Endothelial cell of umbilical vein (primary cell): Measurements from ENCODE around the gene RBM33. TPM values are rescaled to one million over a fixed set of nuclear protein-coding genes. Genes with fewer than 3 reads are reported as not detected.

Experiments used
- BruUV-seq: library from RNA; stranded (reverse); fragments of 400-500 nt; replicated peaks from 2 replicates; lab custom pipeline; 2021; lab: Mats Ljungman, UMichigan
- CTCF ChIA-PET: fragments of 300-600, 350-600 bp; sonication (Branson Sonifier 250); formaldehyde crosslinking; loops from one replicate; lab custom pipeline; 2021; ENCODE audit warnings: antibody characterized with exemption, inconsistent platforms; lab: Charles Lee
- POLR2A ChIA-PET: fragments of 300-600, 350-600 bp; sonication (Branson Sonifier 250); formaldehyde crosslinking; loops from one replicate; lab custom pipeline; 2021; ENCODE audit warnings: antibody characterized with exemption, inconsistent platforms; lab: Charles Lee
- DNase-seq: peaks from one replicate; pipeline ENCODE4 v3.0.0-alpha.2; 2011; ENCODE audit warnings: low read depth, low spot score
- FAIRE-seq: peaks from 2 replicates; lab custom pipeline; 2011; peaks lifted over from hg19 to GRCh38; lab: Jason Lieb, UNC
- H2AFZ ChIP-seq: 2 replicates; pipeline ENCODE4 v1.6.0; 2012; ENCODE audit warnings: low read depth, low read length, control low read depth, inconsistent platforms
- H3K27ac ChIP-seq: 2 replicates; pipeline ENCODE4 v1.5.1; 2011; ENCODE audit warnings: low read depth, mild to moderate bottlenecking, control low read depth, low read length, moderate library complexity; ENCODE audit not compliant: insufficient read depth
- H3K27me3 ChIP-seq, 2 experiments: 2 replicates each; pipeline versions ENCODE4 v1.6.0 to v1.6.1; 2011; ENCODE audit warnings: low read length in 2 of 2, mixed read lengths in 1 of 2; ENCODE audit not compliant: control insufficient read depth in 2 of 2, insufficient read depth in 2 of 2
- H3K36me3 ChIP-seq, 2 experiments: 2 replicates in 1 of 2; 3 replicates in 1 of 2; pipeline ENCODE4 v1.5.1; 2011; ENCODE audit warnings: low read length in 2 of 2, mild to moderate bottlenecking in 1 of 2, moderate library complexity in 1 of 2; ENCODE audit not compliant: control insufficient read depth in 2 of 2, insufficient read depth in 2 of 2; ENCODE audit errors: extremely low read depth in 1 of 2
- H3K4me1 ChIP-seq: 3 replicates; pipeline ENCODE4 v1.5.1; 2011; ENCODE audit warnings: mild to moderate bottlenecking, low read length; ENCODE audit not compliant: control insufficient read depth, insufficient read depth; ENCODE audit errors: extremely low read depth
- H3K4me2 ChIP-seq: 2 replicates; pipeline ENCODE4 v1.6.1; 2011; ENCODE audit warnings: low read length, control low read depth, mixed read lengths; ENCODE audit not compliant: insufficient read depth
- H3K4me3 ChIP-seq, 3 experiments: fragments of 200-600 bp in 1 of 3; sonication (generic), shearing (Covaris generic) in 1 of 3; replicated peaks in 1 of 3; 2 replicates each; pipeline ENCODE4 v1.5.1; 2011 to 2016; ENCODE audit warnings: control low read depth in 3 of 3, low read length in 3 of 3, mild to moderate bottlenecking in 2 of 3, inconsistent platforms in 1 of 3, low read depth in 1 of 3, moderate library complexity in 1 of 3; ENCODE audit not compliant: insufficient read depth in 1 of 3
- H3K79me2 ChIP-seq: 2 replicates; pipeline ENCODE4 v1.6.0; 2012; ENCODE audit warnings: low read length, inconsistent platforms; ENCODE audit not compliant: control insufficient read depth, insufficient read depth
- H3K9ac ChIP-seq: replicated peaks from 2 replicates; pipeline ENCODE3; 2011; ENCODE audit warnings: low read length, control low read depth; ENCODE audit not compliant: insufficient read depth; ENCODE audit errors: extremely low read depth
- H3K9me1 ChIP-seq: replicated peaks from 3 replicates; pipeline ENCODE4 v1.6.0; 2011; ENCODE audit warnings: mild to moderate bottlenecking, low read length; ENCODE audit not compliant: control insufficient read depth, insufficient read depth; ENCODE audit errors: extremely low read depth
- H3K9me3 ChIP-seq: replicated peaks from 2 replicates; pipeline ENCODE4 v1.5.1; 2012; ENCODE audit warnings: low read length, inconsistent platforms; ENCODE audit not compliant: control insufficient read depth, insufficient read depth
- H4K20me1 ChIP-seq: replicated peaks from 2 replicates; pipeline ENCODE3; 2011; ENCODE audit warnings: mild to moderate bottlenecking, low read length; ENCODE audit not compliant: control insufficient read depth, insufficient read depth; ENCODE audit errors: extremely low read depth
- CTCF ChIP-seq, 2 donors: IDR thresholded peaks; 1 replicate in 1 of 2; 2 replicates in 1 of 2; pipeline ENCODE4 v1.5.1; 2011; ENCODE audit warnings: low read length in 2 of 2, mild to moderate bottlenecking in 2 of 2, moderate library complexity in 2 of 2, control low read depth in 1 of 2, inconsistent platforms in 1 of 2, low read depth in 1 of 2; ENCODE audit not compliant: insufficient read depth in 1 of 2; ENCODE audit errors: extremely low read depth in 1 of 2
- EZH2 ChIP-seq: IDR thresholded peaks from 2 replicates; pipeline ENCODE4 v1.6.1; 2012; ENCODE audit warnings: borderline replicate concordance, low read depth, mild to moderate bottlenecking, moderate library complexity, low read length, inconsistent platforms; ENCODE audit not compliant: severe bottlenecking
- FOS ChIP-seq: IDR thresholded peaks from 2 replicates; pipeline ENCODE4 v1.6.1; 2011; ENCODE audit warnings: mild to moderate bottlenecking, low read length, moderate library complexity, borderline replicate concordance; ENCODE audit not compliant: insufficient read depth
- GATA2 ChIP-seq: IDR thresholded peaks from 2 replicates; pipeline ENCODE4 v1.7.0; 2011; ENCODE audit warnings: low read depth, mild to moderate bottlenecking, moderate library complexity, mixed read lengths, low read length; ENCODE audit not compliant: insufficient read length, insufficient read depth
- JUN ChIP-seq: IDR thresholded peaks from 2 replicates; pipeline ENCODE4 v1.6.1; 2011; ENCODE audit warnings: borderline replicate concordance, low read depth; ENCODE audit not compliant: insufficient read length, insufficient read depth
- MAX ChIP-seq: IDR thresholded peaks from 2 replicates; pipeline ENCODE4 v1.6.1; 2011; ENCODE audit not compliant: insufficient read depth, insufficient read length
- MYC ChIP-seq: IDR thresholded peaks from one replicate; pipeline ENCODE4 v1.6.1; 2011; ENCODE audit warnings: mild to moderate bottlenecking, low read depth, low read length
- POLR2A ChIP-seq: IDR thresholded peaks from 2 replicates; pipeline ENCODE4 v1.6.1; 2012; ENCODE audit warnings: low read depth, mild to moderate bottlenecking, control low read depth, low read length
- POLR2AphosphoS5 ChIP-seq: IDR thresholded peaks from 2 replicates; pipeline ENCODE4 v1.6.1; 2012; ENCODE audit warnings: low read depth, mild to moderate bottlenecking, control low read depth, low read length, moderate library complexity; ENCODE audit not compliant: insufficient read depth
- dilution Hi-C: fragments of 300-500 bp; cut with MboI; formaldehyde crosslinking; loops from one replicate; pipeline ENCODE4 v1.15.0; 2019; ENCODE audit warnings: low sequenced_read_pairs; ENCODE audit not compliant: extremely low pct_ligation_motif_present
- intact Hi-C: fragments of 100-400 bp; cut with micrococcal nuclease; formaldehyde crosslinking; loops from one replicate; pipeline ENCODE4 v1.10.0; 2022
- polyA plus RNA-seq, 4 experiments: library from polyadenylated mRNA; depleted of rRNA in 3 of 4; stranded (reverse) in 3 of 4; unstranded in 1 of 4; fragments of >200 nt; gene quantifications; 2 replicates each; pipeline versions ENCODE4 v1.2.1 to v1.2.3, GENCODE V29; 2011 to 2012; ENCODE audit warnings: missing spikeins in 1 of 4
- total RNA-seq: library from RNA; stranded (reverse); gene quantifications from 2 replicates; pipeline ENCODE4 v1.2.3, GENCODE V29; 2021

RBM33 gene
- total and polyA plus RNA-seq, 2 donors (not counting 3 experiments of a cell fraction or from before 2014, with no cell fraction given) = 16.2 to 68.2 TPM

DNA sequence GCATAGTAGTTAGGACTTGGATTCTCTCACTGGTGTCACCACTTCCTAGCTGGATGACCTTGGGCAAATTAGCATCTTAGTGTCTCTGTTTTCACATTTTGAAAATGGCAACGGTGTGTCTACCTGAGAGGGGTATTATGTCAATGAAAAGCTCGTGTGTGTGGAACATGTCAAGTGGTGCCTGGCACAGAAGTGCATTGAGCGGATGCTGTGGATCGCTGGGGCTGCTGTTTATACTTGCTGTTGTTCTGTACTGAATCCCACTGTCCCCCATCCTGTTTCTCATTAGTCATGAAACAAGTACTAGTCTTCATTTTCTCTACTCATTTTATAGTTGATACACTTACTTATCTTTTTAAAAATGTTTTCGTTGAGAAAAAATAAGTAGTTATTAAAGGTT, 26.1 kb downstream of the RBM33 start:
- Histone ChIP-seq H3K4me3 (no peak overlapping the region), H3K36me3 (peaks cover 0 to 2% of the 10 kb centered on the region in 2 experiments), H3K9me3 (no peaks in the 10 kb centered on the region), H3K4me1 (peaks cover 23% of the 10 kb centered on the region), H3K27ac (peak overlapping the region; percentile 10), H4K20me1 (peaks cover 11% of the 10 kb centered on the region), H3K27me3 (no peaks in the 10 kb centered on the region), H2AFZ (no peak overlapping the region), H3K9me1 (no peaks in the 10 kb centered on the region), H3K9ac (no peak overlapping the region), H3K4me2 (no peak overlapping the region), H3K79me2 (peaks cover 70% of the 10 kb centered on the region)
- no peak for DNase-seq
- dilution Hi-C loops (no loop called here), intact Hi-C loops (no loop called here)
- BruUV-seq = no TSS peak
- ChIA-PET POLR2A (no interaction called here), CTCF (interaction anchor here (0.7 to 1.7 kb wide), 4 partner anchors 11 to 72 kb away, joined by 3 to 7 read pairs (median 4); no protein-coding TSS in a partner anchor)
- FAIRE-seq = no peak
- TF ChIP-seq FOS (no peak), GATA2 (no peak), EZH2 (no peak), MAX (no peak), POLR2A (no peak), MYC (no peak), CTCF (IDR thresholded peaks at IDR 0.05; ENCODE audit: extremely low read depth in 1 of 2, insufficient read depth in 1 of 2, low read depth in 1 of 2, low read length in 2 of 2) (no peak), POLR2AphosphoS5 (no peak), JUN (no peak)
